ENCODE measurements around the gene NTHL1.

- no peak for TF ChIP-seq NBN (IDR thresholded peaks at IDR 0.05)
- TF ChIP-seq POLR2A (IDR thresholded peaks at IDR 0.05; ENCODE audit: low read depth, low read length) = no peak
- TF ChIP-seq POLR2AphosphoS5 (IDR thresholded peaks at IDR 0.05; ENCODE audit: low read length) = no peak
- TF ChIP-seq ATF2 (IDR thresholded peaks at IDR 0.05; ENCODE audit: low read length) = no peak
- TF ChIP-seq, protein P1, sequence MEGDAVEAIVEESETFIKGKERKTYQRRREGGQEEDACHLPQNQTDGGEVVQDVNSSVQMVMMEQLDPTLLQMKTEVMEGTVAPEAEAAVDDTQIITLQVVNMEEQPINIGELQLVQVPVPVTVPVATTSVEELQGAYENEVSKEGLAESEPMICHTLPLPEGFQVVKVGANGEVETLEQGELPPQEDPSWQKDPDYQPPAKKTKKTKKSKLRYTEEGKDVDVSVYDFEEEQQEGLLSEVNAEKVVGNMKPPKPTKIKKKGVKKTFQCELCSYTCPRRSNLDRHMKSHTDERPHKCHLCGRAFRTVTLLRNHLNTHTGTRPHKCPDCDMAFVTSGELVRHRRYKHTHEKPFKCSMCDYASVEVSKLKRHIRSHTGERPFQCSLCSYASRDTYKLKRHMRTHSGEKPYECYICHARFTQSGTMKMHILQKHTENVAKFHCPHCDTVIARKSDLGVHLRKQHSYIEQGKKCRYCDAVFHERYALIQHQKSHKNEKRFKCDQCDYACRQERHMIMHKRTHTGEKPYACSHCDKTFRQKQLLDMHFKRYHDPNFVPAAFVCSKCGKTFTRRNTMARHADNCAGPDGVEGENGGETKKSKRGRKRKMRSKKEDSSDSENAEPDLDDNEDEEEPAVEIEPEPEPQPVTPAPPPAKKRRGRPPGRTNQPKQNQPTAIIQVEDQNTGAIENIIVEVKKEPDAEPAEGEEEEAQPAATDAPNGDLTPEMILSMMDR (IDR thresholded peaks at IDR 0.05 in 2 of 3, conservative IDR thresholded peaks at IDR 0.05 in 1 of 3; ENCODE audit: control insufficient read depth in 2 of 3, extremely low read depth in 1 of 3, insufficient read depth in 1 of 3, low read depth in 3 of 3, low read length in 3 of 3) = no peak
- no peak for TF ChIP-seq HDAC6 (IDR thresholded peaks at IDR 0.05; ENCODE audit: unreplicated experiment)
- TF ChIP-seq RAD21 (IDR thresholded peaks at IDR 0.05; ENCODE audit: insufficient read depth, low read depth, low read length) = no peak
- no peak for TF ChIP-seq NFIC (IDR thresholded peaks at IDR 0.05; ENCODE audit: low read depth, low read length)
- TF ChIP-seq JUND (IDR thresholded peaks at IDR 0.05; ENCODE audit: low read depth, low read length) = no peak
- no peak for TF ChIP-seq CREM (IDR thresholded peaks at IDR 0.05; ENCODE audit: low read depth)
Measured at GRCh38 chr16:2042171-2042985, 5.3 kb downstream of the NTHL1 start.
